Astrocyte (in vitro differentiated cells and primary cell): ENCODE data around the gene LIN37. TPM values are rescaled to one million over a fixed set of nuclear protein-coding genes. Genes with fewer than 3 reads are reported as not detected.

Experiments
- DNase-seq: peaks from one replicate; pipeline ENCODE4 v3.0.0-alpha.2; 2010; ENCODE audit warnings: low read depth
- FAIRE-seq: peaks from 2 replicates; lab custom pipeline; 2011; peaks lifted over from hg19 to GRCh38; lab: Jason Lieb, UNC
- H2AFZ ChIP-seq: 2 replicates; pipeline ENCODE4 v1.6.0; 2012; ENCODE audit warnings: low read depth, low read length, inconsistent platforms
- H3K27ac ChIP-seq: 2 replicates; pipeline ENCODE4 v1.5.1; 2011; ENCODE audit warnings: low read depth, low read length, inconsistent platforms
- H3K27me3 ChIP-seq: 2 replicates; pipeline ENCODE4 v1.6.0; 2011; ENCODE audit warnings: low read length, inconsistent platforms; ENCODE audit not compliant: insufficient read depth
- H3K36me3 ChIP-seq: 2 replicates; pipeline ENCODE4 v1.5.1; 2011; ENCODE audit warnings: low read length, inconsistent platforms; ENCODE audit not compliant: insufficient read depth
- H3K4me1 ChIP-seq: 2 replicates; pipeline ENCODE4 v1.5.1; 2011; ENCODE audit warnings: low read length, inconsistent platforms; ENCODE audit not compliant: insufficient read depth
- H3K4me2 ChIP-seq: 2 replicates; pipeline ENCODE4 v1.6.0; 2012; ENCODE audit warnings: low read length, inconsistent platforms
- H3K4me3 ChIP-seq: 2 replicates; pipeline ENCODE4 v1.5.1; 2011; ENCODE audit warnings: low read depth, mild to moderate bottlenecking, low read length, inconsistent platforms; ENCODE audit not compliant: insufficient read depth
- H3K79me2 ChIP-seq: 2 replicates; pipeline ENCODE4 v1.6.0; 2012; ENCODE audit warnings: mild to moderate bottlenecking, low read length, inconsistent platforms; ENCODE audit not compliant: insufficient read depth
- H3K9ac ChIP-seq: 2 replicates; pipeline ENCODE4 v1.6.0; 2012; ENCODE audit warnings: mild to moderate bottlenecking, low read length, inconsistent platforms
- H3K9me3 ChIP-seq: 2 replicates; pipeline ENCODE4 v1.5.1; 2012; ENCODE audit warnings: low read depth, mild to moderate bottlenecking, low read length, inconsistent platforms; ENCODE audit not compliant: insufficient read depth
- H4K20me1 ChIP-seq: 2 replicates; pipeline ENCODE4 v1.6.0; 2012; ENCODE audit warnings: low read length, inconsistent platforms; ENCODE audit not compliant: insufficient read depth
- H3K27ac Mint-ChIP-seq: one replicate; pipeline ENCODE4 v1.8.0; 2021; ENCODE audit warnings: mild to moderate bottlenecking, mixed read lengths; ENCODE audit not compliant: unreplicated experiment
- H3K27me3 Mint-ChIP-seq: one replicate; pipeline ENCODE4 v1.8.0; 2021; ENCODE audit warnings: low read depth, mixed read lengths; ENCODE audit not compliant: unreplicated experiment
- H3K36me3 Mint-ChIP-seq: one replicate; pipeline ENCODE4 v1.8.0; 2021; ENCODE audit warnings: low read depth, mixed read lengths; ENCODE audit not compliant: unreplicated experiment
- H3K4me1 Mint-ChIP-seq: one replicate; pipeline ENCODE4 v1.8.0; 2021; ENCODE audit warnings: low read depth, mixed read lengths; ENCODE audit not compliant: unreplicated experiment
- H3K4me3 Mint-ChIP-seq: one replicate; pipeline ENCODE4 v1.8.0; 2021; ENCODE audit warnings: mild to moderate bottlenecking, moderate library complexity, mixed read lengths; ENCODE audit not compliant: unreplicated experiment
- H3K9me3 Mint-ChIP-seq: one replicate; pipeline ENCODE4 v1.8.0; 2021; ENCODE audit warnings: mild to moderate bottlenecking, mixed read lengths; ENCODE audit not compliant: unreplicated experiment
- EZH2 ChIP-seq: IDR thresholded peaks from 2 replicates; pipeline ENCODE4 v1.6.1; 2012; ENCODE audit warnings: mild to moderate bottlenecking, low read length, inconsistent platforms; ENCODE audit not compliant: insufficient read depth
- total RNA-seq: library from RNA; stranded (reverse); gene quantifications from 2 replicates; pipeline ENCODE4 v1.2.1, GENCODE V29; 2021
- TF ChIP-seq, protein P1 (sequence below): IDR thresholded peaks from 2 replicates; pipeline ENCODE4 v1.5.1; 2011; ENCODE audit warnings: low read depth, mild to moderate bottlenecking, inconsistent platforms, low read length, moderate library complexity; ENCODE audit not compliant: insufficient read depth

LIN37 gene
- total RNA-seq, 1 donor from 2014 or later = 15.6 TPM

DNA sequence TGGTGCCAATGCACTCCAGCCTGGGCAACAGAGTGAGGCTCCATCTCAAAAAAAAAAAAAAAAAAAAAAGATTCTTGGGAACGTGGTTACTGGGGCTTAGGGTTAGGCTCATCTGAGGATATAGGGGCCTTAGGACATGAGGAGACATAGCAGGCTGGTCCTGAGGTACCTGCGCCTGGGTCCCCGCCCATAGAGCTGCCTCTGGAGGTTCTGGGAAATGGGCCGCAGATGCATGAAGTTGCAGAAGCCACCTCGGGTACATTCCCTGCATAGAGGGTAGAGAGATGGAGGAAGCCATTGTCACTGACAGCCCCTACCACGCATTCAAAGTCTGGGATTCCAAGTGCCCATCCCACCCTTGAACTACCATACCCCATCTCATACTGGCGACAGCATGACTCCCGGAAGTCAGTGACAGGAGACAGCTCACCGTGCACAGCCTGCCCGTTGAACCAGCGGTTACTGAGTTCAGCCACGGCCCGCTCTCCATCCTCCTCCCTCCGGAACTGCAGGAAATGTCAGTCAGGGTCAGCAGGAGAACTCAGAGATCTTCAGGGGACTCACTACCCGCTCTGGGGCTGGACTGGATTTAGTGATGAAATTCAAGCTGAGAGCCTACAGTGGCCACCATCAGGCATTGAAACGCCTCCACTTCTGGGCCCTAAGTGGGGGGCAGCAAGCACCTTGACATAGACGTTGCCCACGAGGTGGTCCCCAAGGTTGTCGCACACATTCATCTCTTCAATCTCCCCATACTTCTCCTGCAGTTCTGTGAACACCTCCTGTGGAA is 4.5 kb upstream of the LIN37 start:
- H3K4me3 Mint-ChIP-seq = peak overlapping the region; percentile 99
- H3K4me1 ChIP-seq = peaks cover 12% of the 10 kb centered on the region
- H2AFZ ChIP-seq = peak overlapping the region; percentile 75
- no peaks in the 10 kb centered on the region for H3K9me3 ChIP-seq
- H3K9ac ChIP-seq = no peak overlapping the region
- DNase-seq (no peak), FAIRE-seq (no peak)
- H3K27ac Mint-ChIP-seq = peak overlapping the region; percentile 55
- TF ChIP-seq EZH2 = no peak
- TF ChIP-seq, protein P1, sequence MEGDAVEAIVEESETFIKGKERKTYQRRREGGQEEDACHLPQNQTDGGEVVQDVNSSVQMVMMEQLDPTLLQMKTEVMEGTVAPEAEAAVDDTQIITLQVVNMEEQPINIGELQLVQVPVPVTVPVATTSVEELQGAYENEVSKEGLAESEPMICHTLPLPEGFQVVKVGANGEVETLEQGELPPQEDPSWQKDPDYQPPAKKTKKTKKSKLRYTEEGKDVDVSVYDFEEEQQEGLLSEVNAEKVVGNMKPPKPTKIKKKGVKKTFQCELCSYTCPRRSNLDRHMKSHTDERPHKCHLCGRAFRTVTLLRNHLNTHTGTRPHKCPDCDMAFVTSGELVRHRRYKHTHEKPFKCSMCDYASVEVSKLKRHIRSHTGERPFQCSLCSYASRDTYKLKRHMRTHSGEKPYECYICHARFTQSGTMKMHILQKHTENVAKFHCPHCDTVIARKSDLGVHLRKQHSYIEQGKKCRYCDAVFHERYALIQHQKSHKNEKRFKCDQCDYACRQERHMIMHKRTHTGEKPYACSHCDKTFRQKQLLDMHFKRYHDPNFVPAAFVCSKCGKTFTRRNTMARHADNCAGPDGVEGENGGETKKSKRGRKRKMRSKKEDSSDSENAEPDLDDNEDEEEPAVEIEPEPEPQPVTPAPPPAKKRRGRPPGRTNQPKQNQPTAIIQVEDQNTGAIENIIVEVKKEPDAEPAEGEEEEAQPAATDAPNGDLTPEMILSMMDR = no peak
- no peaks in the 10 kb centered on the region for H3K36me3 ChIP-seq
- no peaks in the 10 kb centered on the region for H3K27me3 Mint-ChIP-seq
- H3K9me3 Mint-ChIP-seq = no peaks in the 10 kb centered on the region
- H4K20me1 ChIP-seq = no peaks in the 10 kb centered on the region
- H3K27me3 ChIP-seq = no peaks in the 10 kb centered on the region
- H3K4me1 Mint-ChIP-seq = peaks cover 13% of the 10 kb centered on the region
- H3K79me2 ChIP-seq = peaks cover 26% of the 10 kb centered on the region
- H3K36me3 Mint-ChIP-seq = peaks cover 3% of the 10 kb centered on the region
- H3K4me3 ChIP-seq = no peak overlapping the region
- H3K27ac ChIP-seq = no peak overlapping the region
- H3K4me2 ChIP-seq = peak overlapping the region; percentile 91

DNA sequence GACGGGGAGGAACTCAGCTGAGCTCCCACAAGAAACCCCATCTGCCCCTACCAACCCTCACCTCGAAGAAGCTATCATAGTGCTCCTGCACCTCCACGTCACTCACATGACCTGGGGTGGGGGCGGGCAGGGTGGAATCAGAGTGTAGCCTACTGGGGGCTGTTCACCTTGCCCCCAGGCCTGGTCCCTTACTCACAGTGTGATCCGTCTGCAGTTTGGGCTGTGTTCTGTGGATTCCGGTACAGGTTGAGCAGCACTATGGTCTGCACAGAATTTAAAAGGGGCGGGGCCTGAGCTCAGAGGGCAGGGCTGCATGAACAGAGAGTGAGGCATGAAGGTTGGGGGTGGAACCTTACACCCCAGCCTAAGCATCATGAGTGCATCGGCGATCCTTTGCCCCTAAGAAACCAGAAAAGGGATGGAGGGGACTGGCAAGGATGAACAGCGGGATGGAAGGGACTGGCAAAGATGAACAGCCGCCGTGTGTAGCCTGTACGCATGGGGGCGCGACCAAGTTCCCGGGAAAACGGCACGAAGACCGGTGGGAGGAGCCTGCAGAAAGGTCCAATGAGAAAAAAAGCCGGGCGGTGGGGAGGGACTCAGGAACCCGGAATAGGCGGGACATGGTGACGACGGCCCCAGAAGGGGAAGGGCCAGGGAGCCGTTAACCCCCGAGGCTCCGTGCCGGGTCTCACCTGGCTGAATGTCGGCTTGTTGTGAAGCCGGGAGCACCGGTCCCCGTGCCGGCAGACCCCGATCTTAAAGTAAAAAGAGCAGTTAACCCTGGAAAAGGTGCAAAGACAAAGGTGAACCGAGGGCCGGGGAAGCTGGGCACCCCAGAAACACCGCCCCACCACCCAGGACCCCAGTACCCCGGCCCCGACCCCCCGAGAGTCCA is 3.7 kb upstream of the LIN37 start:
- no peaks in the 10 kb centered on the region for H3K9me3 Mint-ChIP-seq
- peak overlapping the region; percentile 98 for H3K27ac Mint-ChIP-seq
- TF ChIP-seq, protein P1 = peak; percentile 20
- TF ChIP-seq EZH2 = no peak
- Histone ChIP-seq H3K4me1 (peaks cover 15% of the 10 kb centered on the region), H3K9me3 (no peaks in the 10 kb centered on the region), H4K20me1 (peaks cover under 1% of the 10 kb centered on the region), H2AFZ (peak overlapping the region; percentile 75), H3K4me2 (peak overlapping the region; percentile 91), H3K4me3 (peak overlapping the region; percentile 91), H3K79me2 (peaks cover 32% of the 10 kb centered on the region), H3K27ac (peak overlapping the region; percentile 95), H3K9ac (peak overlapping the region; percentile 98), H3K36me3 (no peaks in the 10 kb centered on the region), H3K27me3 (no peaks in the 10 kb centered on the region)
- DNase-seq (peak; percentile 83), FAIRE-seq (no peak)
- peaks cover 3% of the 10 kb centered on the region for H3K36me3 Mint-ChIP-seq
- peak overlapping the region; percentile 99 for H3K4me3 Mint-ChIP-seq
- H3K4me1 Mint-ChIP-seq = peaks cover 17% of the 10 kb centered on the region
- no peaks in the 10 kb centered on the region for H3K27me3 Mint-ChIP-seq
